GM12892 (cell line): ENCODE data around the gene GGTLC2. TPM values are rescaled to one million over a fixed set of nuclear protein-coding genes. Genes with fewer than 3 reads are reported as not detected.
"Not testable (repeated sequence)": the region's sequence is repeated elsewhere in the genome, so short reads cannot be mapped to it uniquely, and the experiment has no call there.

Experiments
- DNase-seq: peaks from one replicate; pipeline ENCODE4 v3.0.0; 2011; ENCODE audit not compliant: insufficient read length
- FAIRE-seq: peaks from 2 replicates; lab custom pipeline; 2011; peaks lifted over from hg19 to GRCh38; lab: Jason Lieb, UNC
- POLR2A ChIP-seq: IDR thresholded peaks from 2 replicates; pipeline ENCODE4 v1.6.1; 2011; ENCODE audit warnings: low read depth, low read length, control low read depth
- POLR2AphosphoS5 ChIP-seq: IDR thresholded peaks from 2 replicates; pipeline ENCODE4 v1.6.1; 2011; ENCODE audit warnings: low read depth, low read length, control low read depth
- TAF1 ChIP-seq: IDR thresholded peaks from 2 replicates; pipeline ENCODE4 v1.6.1; 2011; ENCODE audit warnings: low read depth, mild to moderate bottlenecking, control low read depth, low read length, borderline replicate concordance
- polyA plus RNA-seq: library from polyadenylated mRNA; unstranded; fragments of >200 nt; gene quantifications from one replicate; pipeline ENCODE4 v1.2.1, GENCODE V29; 2012; ENCODE audit warnings: missing spikeins, inconsistent platforms; ENCODE audit not compliant: missing spikeins

The GGTLC2 gene
- not detected for polyA plus RNA-seq

- not testable (repeated sequence) for DNase-seq, FAIRE-seq
Observed at GRCh38 chr22:22644314-22644713, at the start of gene GGTLC2. Gene GGTLC2, plus strand, starts transcription at chr22:22644614. Its CDS starts 1,732 bp downstream, at chr22:22646346.

- TF ChIP-seq POLR2AphosphoS5 (no peak), TAF1 (no peak), POLR2A (no peak)
- FAIRE-seq (peak; percentile 36), DNase-seq (no peak)
Observed at GRCh38 chr22:22595001-22595835, 49.2 kb upstream of the GGTLC2 start.

- FAIRE-seq, result peak; percentile 9
- no peak for DNase-seq
Observed at GRCh38 chr22:22598144-22598543, 46.3 kb upstream of the GGTLC2 start.

GRCh38 chr22:22599248-22599647, 45.2 kb upstream of the GGTLC2 start:
- DNase-seq (no peak), FAIRE-seq (no peak)
- TF ChIP-seq POLR2AphosphoS5 (no peak), TAF1 (no peak), POLR2A (no peak)

More at GRCh38 chr22:22598144-22598543, 46.3 kb upstream of the GGTLC2 start:
- TF ChIP-seq POLR2AphosphoS5 (no peak), TAF1 (no peak)

GRCh38 chr22:22600531-22601261, 43.7 kb upstream of the GGTLC2 start:
- no peak for FAIRE-seq
- TF ChIP-seq POLR2AphosphoS5, result no peak
- TF ChIP-seq TAF1, result no peak
- no peak for TF ChIP-seq POLR2A
- DNase-seq, result no peak

GRCh38 chr22:22603470-22603947, 40.9 kb upstream of the GGTLC2 start:
- TF ChIP-seq POLR2AphosphoS5 (no peak), TAF1 (no peak), POLR2A (no peak)
- DNase-seq (no peak), FAIRE-seq (no peak)

- no peak for DNase-seq
- TF ChIP-seq POLR2AphosphoS5 (no peak), POLR2A (no peak), TAF1 (no peak)
- FAIRE-seq, result peak; percentile 21
Observed at GRCh38 chr22:22604326-22605073, 39.9 kb upstream of the GGTLC2 start.

GRCh38 chr22:22605074-22605404, 39.4 kb upstream of the GGTLC2 start:
- peak; percentile 85 for FAIRE-seq
- TF ChIP-seq POLR2AphosphoS5 (no peak), POLR2A (no peak), TAF1 (no peak)
- no peak for DNase-seq

GRCh38 chr22:22608022-22608421, 36.4 kb upstream of the GGTLC2 start:
- not testable (repeated sequence) for FAIRE-seq, DNase-seq

GRCh38 chr22:22609291-22609690, 35.1 kb upstream of the GGTLC2 start:
- no peak for DNase-seq
- FAIRE-seq, result peak; percentile 61
- TF ChIP-seq TAF1 (no peak), POLR2AphosphoS5 (no peak), POLR2A (no peak)

- DNase-seq, result no peak
- peak; percentile 33 for FAIRE-seq
- TF ChIP-seq POLR2A (no peak), POLR2AphosphoS5 (no peak), TAF1 (no peak)
Observed at GRCh38 chr22:22612516-22612915, 31.9 kb upstream of the GGTLC2 start.

GRCh38 chr22:22614065-22614464, 30.3 kb upstream of the GGTLC2 start:
- FAIRE-seq (no peak), DNase-seq (no peak)
- TF ChIP-seq TAF1, result no peak
- no peak for TF ChIP-seq POLR2AphosphoS5
- no peak for TF ChIP-seq POLR2A
